HG03520 (cell line): ENCODE results near the gene ZBED4.
"Not testable (repeated sequence)": the region's sequence is repeated elsewhere in the genome, so short reads cannot be mapped to it uniquely, and the experiment has no call there.

Source experiments
- ATAC-seq: cut with Tn5 transposase; IDR thresholded peaks from one replicate; pipeline ENCODE4 v1.9.1; 2021; ENCODE audit warnings: mild to moderate bottlenecking, moderate library complexity; ENCODE audit not compliant: unreplicated experiment

The ZBED4 gene

DNA sequence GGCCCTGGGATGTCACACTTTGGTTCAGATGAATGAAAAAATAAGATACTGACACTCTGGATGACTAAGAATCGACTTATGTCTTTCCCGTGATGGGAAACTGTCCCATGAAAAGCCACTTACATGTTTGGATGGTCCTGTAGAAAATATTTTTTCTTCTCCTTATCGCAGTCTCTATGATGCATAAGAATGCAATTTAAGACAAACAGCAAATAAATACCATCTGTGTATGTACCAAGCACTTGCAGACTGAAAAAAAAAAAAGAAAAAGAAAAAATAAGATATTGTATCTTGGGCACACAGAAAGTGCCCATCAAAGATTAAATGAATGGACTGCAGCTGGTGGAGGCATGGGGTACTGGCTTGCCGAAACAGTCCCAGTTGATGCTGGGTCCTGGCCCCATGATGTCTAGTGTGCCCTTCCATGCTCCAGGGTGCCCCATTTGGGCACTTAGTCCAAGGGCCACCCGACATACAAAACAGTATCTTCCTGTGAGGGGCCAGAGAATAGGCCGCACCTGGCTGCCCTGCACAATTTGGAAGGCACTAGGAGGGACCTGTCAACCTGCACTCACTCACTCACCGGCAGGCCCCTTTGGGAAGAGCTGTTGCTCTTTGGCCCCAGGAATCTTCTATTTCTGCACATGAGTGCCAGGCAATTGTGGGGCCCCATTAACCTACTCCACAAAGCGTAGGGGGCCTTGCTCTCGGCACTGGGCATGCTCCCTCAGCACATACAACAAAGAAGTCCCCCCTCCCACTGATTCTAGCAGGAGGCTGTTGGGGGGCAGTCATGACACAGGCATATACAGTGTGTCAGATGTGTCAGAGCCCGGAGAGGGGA lies 2.5 kb upstream of the ZBED4 start:
- no peak for ATAC-seq

DNA sequence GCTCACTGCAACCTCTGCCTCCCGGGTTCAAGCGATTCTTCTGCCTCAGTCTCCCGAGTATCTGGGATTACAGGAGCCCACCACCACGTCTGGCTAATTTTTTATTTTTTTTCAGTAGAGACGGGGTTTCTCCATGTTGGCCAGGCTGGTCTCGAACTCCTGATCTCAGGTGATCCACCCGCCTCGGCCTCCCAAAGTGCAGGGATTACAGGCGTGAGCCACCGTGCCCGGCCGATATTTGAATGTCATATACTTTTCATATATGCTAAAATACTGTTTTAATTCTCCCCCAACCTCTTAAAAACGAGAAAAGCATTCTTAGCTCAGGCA lies 1.1 kb upstream of the ZBED4 start:
- not testable (repeated sequence) for ATAC-seq

DNA sequence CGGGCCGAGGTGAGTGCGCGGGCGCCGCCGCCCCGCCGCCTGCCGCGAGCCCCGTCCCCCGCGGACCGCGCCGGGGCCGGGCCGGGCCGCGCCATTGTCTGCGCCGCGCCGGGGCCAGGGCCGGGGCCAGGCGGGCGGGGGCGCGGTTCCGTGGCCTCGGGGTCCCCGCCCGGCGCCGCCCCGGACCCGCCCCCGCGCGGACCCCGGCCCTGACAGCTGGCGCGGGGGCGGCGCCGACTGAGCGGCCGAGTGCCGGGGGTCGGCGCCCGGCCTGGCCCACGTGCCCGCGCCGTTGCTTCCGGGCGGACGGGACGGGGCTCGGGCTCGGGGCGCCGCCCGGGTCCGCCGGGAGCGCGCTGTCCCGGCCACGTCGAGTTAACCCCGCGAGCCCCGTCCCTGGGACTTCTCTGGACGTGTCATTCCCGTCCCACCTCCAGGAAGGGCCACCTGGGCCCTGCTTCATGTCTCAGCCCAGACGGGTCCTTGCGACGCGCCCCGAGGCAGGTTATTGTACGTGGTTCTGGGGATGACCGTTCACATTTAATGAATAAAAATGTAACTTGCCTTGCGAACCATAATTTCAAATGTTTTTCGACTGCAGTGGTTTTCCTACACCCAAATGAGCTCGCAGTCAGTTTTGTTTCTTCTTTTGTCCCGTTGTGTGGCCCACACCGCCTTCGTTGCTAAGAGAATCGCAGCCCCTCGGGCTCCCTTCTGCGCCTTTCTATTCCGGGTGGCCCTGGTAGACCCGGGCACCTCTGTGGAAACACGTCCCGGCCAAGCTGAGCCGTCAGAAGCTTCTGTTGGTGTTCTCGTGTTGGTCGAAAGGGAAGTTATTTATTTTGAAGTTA lies 562 bp downstream of the ZBED4 start:
- peak; percentile 5 for ATAC-seq

DNA sequence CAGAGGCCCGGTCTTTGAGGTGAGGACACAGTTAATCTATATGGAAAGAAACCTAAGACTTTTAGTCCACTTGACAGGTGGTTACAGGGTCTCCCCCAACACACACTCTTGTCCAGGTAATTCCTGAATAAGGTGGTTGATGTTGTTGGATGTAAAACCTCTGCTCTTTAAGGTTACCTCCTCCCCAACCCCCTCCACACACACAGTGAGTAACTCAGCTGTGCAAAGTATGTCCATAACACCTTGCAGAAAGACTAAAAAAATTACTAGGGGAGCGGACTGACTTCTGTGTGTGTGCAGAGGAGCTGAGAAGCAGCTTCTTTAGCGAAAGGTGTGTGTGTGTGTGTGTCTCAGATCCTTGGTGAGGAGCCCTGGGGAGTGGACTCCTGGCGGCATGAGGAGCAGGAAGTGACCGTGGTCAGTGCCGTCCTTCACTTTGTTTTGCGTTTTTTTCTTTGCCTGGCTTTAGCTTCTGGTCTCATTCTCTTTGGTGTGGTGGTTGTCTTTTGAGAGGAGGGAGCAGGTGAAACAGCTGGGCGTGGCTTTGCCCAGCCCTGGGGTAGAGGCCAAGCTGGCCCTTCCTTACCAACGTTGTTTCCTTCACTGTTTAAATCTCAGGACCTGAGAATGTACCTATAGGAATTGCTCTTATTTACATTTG lies 1.7 kb downstream of the ZBED4 start:
- no peak for ATAC-seq

DNA sequence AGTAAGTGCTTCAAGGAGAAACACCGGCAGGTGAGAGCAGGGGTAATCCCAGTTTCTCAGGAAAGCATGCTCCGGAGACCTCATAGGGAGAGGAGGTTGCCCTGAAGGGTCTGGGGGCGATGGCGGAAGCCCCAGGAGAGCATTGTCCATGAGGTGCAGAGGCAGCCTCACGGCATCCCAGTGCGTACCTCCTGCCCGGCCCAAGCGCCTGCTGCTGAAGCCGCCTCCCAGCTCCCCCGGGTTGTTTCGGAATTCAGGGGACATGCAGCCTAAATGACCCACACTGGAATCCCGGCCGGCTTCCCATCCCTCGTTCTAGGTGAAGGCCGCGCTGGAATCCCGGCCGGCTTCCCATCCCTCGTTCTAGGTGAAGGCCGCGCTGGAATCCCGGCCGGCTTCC lies 2.7 kb downstream of the ZBED4 start:
- ATAC-seq: no peak

DNA sequence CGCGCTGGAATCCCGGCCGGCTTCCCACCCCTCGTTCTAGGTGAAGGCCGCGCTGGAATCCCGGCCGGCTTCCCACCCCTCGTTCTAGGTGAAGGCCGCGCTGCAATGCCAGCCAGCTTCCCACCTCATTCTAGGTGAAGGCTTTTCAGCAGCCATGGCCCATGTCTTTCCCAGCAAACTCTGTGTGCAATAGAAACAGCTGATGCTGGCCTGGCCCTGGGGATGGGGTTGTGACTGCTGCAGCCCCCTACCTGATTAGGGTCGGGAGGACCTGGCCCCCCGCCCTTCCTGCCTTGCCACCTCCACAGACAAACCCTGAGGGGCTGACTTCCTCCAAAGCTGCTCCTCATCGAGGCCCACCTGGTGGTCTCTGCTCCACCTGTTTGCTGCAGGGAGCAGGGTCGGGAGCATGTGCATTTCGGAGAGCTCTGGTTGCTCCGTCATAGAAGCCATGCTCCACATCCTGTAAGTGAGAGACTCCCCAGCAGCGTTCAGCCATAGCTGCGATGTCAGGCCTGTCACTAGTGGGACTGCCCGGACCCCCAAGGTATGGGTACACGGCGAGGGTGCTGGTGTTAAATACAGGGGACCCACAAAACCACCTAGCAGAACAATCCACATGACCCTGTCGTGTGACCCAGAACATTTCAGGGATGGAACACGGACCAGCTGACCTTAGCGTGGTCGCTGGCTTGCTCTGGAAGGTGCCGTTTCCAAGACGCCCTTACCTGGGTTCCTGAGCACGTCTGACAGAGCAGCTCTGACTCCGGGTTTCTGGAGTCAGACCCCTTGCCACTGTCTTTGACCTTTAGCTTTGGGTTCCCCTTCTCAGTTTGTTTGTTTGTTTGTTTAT lies 3.3 kb downstream of the ZBED4 start:
- no peak for ATAC-seq

DNA sequence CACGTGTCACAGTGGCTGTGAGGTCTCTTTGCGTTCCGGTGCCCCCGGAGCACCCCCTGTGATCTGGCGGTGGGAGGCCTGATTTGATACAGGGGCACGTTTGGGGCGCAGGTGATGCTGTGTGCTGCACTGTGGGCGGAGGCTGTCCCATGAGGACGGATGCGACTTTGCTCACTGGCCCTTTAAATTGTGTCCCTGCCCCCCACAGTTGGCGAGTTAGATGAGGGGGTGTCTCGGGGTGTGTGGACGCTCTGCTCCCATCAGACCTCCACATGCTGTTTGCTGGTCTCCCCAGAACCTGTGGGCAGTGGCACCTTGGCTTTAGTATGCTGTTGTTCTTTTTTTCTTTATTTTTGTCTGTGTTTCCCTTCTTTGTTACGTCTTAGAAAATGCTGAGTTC lies 5.2 kb downstream of the ZBED4 start:
- ATAC-seq: no peak

DNA sequence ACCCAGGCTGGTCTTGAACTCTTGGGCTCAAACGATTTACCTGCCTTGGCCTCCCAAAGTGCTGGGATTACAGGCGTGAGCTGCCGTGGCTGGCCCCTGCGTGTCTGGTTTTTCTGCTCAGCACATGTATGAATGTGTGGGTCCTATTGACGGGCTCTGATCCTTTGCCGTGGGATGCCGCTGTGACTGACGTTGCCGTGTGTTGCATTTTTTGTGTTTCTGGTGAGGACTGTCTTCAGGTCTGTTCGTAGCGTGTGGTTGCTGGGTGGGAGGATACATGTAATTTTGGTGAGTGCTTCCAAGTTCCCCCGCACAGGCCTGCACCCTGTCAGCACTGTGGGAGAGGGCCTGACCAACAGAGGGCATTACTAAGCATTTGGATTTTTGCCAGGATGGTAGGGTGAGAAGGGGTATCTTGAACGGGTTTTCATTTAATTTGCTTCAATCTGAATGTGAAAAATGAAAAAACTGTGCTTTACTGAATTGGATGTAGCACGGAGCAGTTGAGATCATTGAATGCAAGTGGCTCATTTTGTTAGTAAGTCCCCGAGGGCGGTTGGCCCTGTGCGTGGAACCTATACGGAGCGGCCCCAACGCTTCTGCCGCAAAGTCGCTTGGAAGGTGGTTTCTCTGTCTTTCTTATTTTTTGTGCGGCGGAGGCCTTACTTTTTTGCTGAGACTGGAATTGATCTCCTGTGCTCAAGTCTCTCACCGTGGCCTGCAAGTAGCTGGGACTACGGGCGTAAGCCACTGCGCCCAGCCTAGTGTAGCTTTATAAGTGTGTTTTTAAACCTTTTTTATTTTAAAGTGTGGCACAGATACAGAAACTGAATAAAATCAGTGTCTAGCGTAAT lies 8.2 kb downstream of the ZBED4 start:
- no peak for ATAC-seq

DNA sequence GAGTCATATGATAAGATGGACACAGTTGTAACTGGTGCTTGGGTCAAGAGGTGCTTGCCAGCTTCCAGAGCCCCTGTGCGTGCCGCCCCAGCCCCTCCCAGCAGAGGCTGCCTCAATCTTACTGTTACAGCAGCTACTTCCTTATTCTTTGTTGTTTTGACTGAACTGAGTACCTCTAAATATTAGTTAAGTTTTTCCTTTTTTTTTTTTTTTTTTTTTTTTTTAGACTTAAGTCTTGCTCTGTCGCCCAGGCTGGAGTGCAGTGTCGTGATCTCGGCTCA lies 8.8 kb downstream of the ZBED4 start:
- no peak for ATAC-seq

DNA sequence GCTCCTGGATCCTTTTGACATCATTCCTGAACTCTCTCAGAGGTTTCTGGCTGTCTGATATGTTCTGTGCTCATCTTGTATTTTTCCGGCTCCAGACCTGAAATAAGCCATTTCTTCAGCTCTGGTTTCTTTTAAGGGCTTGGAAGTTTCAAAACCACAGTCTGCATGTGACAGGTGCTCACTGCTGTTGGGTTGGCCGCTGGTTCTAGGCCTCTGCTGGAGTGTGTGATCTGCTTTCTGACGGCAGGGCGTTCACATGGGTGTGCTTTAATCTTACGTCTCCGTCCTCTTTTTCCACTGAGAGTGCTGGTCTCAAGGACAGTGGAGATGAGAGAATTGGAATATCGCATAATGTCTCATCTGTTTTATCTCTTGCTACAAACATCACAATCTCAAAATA lies 10.3 kb downstream of the ZBED4 start:
- ATAC-seq: no peak

DNA sequence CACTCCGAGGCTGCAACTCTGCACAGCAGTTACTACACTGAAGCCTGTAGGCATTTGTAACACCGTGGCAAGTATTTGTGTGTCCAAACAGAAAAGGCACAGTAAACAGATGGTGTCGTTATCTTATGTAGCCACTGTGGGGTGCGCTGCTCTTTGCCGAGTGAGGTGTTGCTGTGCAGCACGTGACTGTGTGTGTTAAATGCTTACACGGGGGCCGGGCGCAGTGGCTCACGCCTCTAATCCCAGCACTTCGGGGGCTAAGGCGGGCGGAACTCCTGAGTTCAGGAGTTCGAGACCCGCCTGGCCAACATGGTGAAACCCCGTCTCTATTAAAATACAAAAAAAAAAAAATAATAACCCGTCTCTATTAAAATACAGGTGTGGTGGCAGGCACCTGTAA lies 11.5 kb downstream of the ZBED4 start:
- no peak for ATAC-seq

DNA sequence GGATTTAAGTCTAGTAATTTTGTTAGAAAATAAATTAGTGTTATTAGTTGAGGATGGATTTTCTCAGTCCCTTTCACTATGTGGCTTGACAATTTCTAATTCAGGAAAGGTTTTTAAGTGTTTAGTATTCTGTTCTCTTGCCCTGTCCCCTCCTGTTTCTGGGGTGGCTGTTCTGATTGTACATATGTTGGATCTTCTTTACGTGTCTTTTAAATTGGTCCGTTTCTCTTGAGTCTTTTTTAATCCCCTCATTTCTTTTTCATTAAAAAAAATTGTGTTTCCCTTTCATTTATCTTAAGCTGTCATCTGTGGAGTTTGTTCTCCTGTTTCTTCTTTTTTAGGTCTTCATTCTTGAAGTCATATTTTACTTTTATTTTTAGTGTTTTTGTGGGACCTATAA lies 12.5 kb downstream of the ZBED4 start:
- ATAC-seq: no peak

DNA sequence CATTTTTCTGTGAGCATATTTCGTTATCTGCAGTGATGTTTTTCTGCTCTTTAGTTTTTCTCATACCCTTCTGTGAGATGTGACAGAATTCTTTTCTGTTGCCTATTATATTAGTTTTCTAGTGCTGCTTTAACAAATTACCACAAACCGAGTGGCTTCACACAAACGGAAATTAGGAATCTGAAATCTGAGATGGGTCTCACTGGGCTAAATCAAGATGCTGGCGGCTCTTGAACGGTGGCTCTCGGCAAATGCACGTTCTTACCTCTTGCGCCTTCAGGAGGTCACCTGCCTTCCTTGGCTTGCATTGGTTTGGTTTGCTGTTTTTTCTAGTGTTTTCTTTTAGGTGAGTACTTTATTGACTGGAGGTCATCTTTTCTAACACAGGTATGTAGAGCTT lies 13.0 kb downstream of the ZBED4 start:
- no peak for ATAC-seq

DNA sequence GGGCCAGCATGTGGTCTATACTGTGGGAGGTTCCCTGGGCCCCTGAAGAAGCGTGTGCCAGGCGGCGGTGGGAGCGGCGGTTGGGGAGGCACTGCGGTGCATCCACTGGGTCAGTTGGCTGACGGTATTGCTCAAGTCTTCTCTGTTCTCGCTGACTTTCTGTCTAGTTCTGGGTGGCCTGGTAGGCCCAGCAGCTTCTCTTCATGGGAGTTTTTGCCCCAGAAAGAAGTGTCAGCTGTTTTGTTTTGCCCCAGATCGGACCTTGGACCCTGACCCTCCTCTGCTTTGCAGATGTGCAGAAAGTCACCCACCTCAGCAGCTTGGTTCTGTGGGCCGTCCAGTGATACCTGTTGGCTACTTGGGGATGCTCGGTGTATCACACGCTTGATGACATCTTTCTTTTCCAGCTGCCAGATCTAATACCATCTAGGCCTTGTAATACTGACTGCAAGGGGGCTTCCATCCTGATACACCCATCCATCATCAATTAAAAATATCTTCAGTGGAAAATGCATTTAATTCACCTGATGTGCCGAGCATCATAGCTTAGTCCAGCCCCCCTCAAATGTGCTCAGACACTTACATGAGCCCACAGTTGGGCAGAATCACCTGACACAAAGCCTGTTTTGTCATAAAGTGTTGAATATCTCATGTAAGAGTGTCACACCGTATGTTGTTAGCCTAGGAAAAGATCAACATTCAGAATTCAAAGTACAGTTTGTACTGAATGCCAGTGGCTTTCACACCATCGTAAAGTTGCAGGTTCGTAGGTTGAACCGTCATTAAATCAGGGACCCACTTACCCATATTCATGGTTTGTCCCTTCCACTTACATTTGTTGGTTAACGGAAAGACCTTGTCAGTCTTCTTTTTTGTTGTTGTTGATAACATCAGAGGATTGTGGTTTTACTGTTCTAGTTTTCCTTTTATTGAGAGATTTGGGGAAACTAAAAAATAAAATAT lies 13.9 kb downstream of the ZBED4 start:
- no peak for ATAC-seq

DNA sequence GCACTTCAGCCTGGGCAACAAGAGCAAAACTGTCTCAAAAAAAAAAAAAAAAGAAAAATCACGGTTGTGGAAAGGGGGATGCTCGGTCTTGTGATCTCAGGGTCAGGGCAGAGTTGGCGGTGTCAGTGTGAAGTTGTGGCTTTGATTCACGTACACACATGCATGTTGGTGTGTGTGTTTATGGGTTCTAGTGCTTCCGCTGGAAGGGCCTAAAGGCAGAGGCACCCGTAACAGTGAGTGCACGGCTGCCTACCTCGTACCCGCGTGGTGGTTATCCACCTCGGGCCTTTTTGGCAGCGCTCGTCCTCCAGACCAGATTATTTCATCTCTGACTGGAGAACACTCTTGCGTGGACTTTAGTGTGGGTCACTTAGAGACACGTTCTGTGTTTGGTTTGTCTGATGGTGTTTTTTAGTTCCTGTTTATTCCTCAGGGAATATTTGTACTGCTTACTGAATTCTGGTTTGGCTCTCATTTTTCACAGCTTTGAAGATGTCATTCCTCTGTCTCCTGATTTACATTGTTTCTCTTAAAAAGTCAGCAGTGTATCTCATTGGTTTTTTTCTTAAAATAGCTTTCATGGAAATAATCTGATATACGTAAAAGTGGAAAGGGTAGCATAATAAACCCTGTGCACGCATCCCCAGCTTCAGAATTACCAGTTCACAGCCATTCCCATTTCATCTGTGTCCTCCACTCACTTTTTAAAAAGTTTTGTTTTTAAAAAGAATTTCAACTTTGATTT lies 15.6 kb downstream of the ZBED4 start:
- no peak for ATAC-seq

DNA sequence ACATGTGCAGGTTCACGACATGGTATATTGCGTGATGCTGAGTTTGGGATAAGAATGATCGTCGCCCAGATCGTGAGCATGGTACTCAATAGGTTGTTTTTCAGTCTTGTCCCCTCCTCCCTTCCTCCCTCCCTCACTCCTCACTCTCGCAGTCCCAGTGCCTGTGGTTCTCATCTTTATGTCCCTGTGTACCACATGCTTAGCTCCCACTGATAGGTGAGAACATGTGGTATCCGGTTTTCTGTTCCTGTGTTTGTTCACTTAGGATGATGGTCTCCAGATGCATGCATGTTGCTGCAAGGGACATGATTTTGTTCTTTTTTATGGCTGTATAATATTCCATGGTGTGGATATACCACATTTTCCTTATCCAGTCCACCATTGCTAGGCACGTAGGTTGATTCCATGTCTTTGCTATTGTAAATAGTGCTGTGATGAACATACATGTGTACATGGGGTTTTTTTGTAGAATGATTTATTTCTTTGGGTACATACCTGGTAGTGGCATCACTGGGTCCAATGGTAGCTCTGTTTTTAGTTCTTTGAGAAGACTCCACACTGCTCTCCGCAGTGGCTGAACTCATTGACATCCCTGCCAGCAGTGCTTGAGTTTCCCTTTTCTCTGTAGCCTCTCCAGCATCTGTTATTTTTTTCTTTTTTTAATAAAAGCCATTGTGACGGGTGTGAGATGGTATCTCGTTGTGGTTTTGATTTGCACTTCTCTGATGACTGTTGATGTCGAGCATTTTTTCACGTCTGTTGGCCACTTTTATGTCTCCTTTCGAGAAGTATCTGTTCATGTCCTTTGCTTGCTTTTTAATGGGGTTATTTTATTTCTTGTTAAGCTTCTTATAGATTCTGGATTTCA lies 16.4 kb downstream of the ZBED4 start:
- no peak for ATAC-seq

DNA sequence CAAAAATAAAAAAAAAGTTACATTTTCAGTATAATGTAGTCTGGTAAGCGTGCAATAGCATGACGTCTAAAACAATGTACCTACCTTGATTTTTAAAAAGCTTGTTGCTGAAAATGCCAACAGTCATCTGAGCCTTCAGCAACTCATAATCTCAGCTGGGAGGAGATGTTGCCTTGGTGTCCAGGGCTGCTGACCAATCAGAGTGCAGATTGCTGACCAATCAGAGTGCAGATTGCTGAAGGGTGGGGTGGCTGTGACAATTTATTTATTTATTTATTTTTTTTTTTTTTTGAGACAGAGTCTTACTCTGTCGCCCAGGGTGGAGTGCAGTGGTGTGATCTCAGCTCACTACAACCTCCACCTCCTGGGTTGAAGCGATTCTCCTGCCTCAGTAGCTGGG lies 17.8 kb downstream of the ZBED4 start:
- ATAC-seq: no peak
